GM12878 (cell line): ENCODE data around the gene ARVCF.

Experiments
- CHD2 ChIP-seq: IDR thresholded peaks from 2 replicates; pipeline ENCODE4 v1.6.1; 2011; ENCODE audit warnings: low read depth, low read length, improper control_type of control experiment, borderline replicate concordance
- DPF2 ChIP-seq: fragments of 450-650 bp; IDR thresholded peaks from 2 replicates; pipeline ENCODE4 v1.6.1; 2017; ENCODE audit warnings: mild to moderate bottlenecking
- EZH2 ChIP-seq: IDR thresholded peaks from 2 replicates; pipeline ENCODE4 v1.6.1; 2012; ENCODE audit warnings: low read depth, mild to moderate bottlenecking, control low read depth, inconsistent platforms, low read length, borderline replicate concordance; ENCODE audit not compliant: control insufficient read depth
- RAD21 ChIP-seq: IDR thresholded peaks from 2 replicates; pipeline ENCODE4 v1.6.1; 2011; ENCODE audit warnings: mild to moderate bottlenecking, low read depth, low read length, moderate library complexity; ENCODE audit not compliant: insufficient read depth

DNA sequence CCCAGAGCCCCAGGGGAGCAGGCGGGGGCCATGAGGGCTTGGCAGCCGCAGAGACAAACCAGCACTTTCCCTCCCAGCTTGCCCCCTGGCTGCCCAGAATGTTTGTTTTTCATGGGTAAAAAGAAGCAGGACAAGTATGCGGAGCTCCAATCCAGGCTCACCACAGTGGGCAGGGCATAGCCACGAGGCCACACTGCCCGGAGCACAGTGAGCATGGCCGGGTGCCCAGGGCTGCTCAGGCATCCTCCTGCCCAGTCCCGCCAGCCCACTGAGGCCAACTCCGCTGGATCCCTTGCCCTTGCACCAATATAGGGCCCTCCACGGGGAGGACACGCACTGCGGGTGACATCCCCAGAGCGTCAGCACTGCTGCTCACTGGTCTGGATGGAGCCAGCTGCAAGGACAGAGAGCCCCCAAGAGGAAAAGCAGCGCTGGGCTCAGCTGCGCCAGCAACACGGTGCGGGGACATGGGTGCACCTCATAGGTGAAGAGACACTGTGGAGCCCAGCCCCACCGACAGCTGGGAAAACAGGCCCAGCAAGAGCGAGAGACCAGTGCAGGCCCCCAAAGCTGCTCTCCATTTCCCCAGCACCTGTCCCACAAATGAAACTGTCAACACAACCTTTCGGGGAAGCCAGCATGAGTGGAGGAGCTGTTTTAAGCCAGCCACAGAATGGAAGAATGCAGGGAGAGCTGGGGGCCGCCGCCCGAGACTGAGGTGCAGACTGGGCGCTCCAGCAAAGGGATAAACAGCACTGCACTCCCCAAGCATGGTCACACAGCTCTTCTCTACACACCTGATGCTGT is 24.8 kb downstream of the ARVCF start:
- TF ChIP-seq CHD2: no peak
- no peak for TF ChIP-seq EZH2
- no peak for TF ChIP-seq DPF2
- TF ChIP-seq RAD21: no peak
